ENCODE results near the gene SLC12A4. TPM values are rescaled to one million over a fixed set of nuclear protein-coding genes. Genes with fewer than 3 reads are reported as not detected.

The SLC12A4 gene
- total RNA-seq, 2 donors from 2014 or later = 32.9 to 84.4 TPM

- Mint-ChIP-seq H3K9me3 (no peaks in the 10 kb centered on the region), H3K4me1 (ENCODE audit: low read depth in 2 of 2) (peaks cover 8 to 16% of the 10 kb centered on the region in 2 donors), H3K27me3 (no peaks in the 10 kb centered on the region), H3K27ac (peak overlapping the region in 1 of 2 donors; percentile 19), H3K36me3 (no peaks in the 10 kb centered on the region), H3K4me3 (no peak overlapping the region)
- ATAC-seq (peak in 1 of 2 donors; percentile 28), DNase-seq (ENCODE audit: low spot score) (no peak)
Observed at GRCh38 chr16:67909056-67909742, 59.2 kb downstream of the SLC12A4 start.

- Mint-ChIP-seq H3K27ac (peak overlapping the region in 1 of 2 donors; percentile 21), H3K9me3 (no peaks in the 10 kb centered on the region), H3K36me3 (no peaks in the 10 kb centered on the region), H3K27me3 (no peaks in the 10 kb centered on the region), H3K4me3 (no peak overlapping the region), H3K4me1 (ENCODE audit: low read depth in 2 of 2) (peaks cover 8 to 16% of the 10 kb centered on the region in 2 donors)
- DNase-seq (ENCODE audit: low spot score) = no peak
- no peak for ATAC-seq
Observed at GRCh38 chr16:67907397-67908180, 60.8 kb downstream of the SLC12A4 start.

GRCh38 chr16:67902831-67903230, 65.6 kb downstream of the SLC12A4 start:
- no peak overlapping the region for H3K4me3 Mint-ChIP-seq
- H3K36me3 Mint-ChIP-seq = no peaks in the 10 kb centered on the region
- no peak for DNase-seq (ENCODE audit: low spot score)
- no peak overlapping the region for H3K27ac Mint-ChIP-seq
- no peaks in the 10 kb centered on the region for H3K9me3 Mint-ChIP-seq
- ATAC-seq = no peak
- H3K27me3 Mint-ChIP-seq = no peaks in the 10 kb centered on the region
- peaks cover 0 to 12% of the 10 kb centered on the region in 2 donors for H3K4me1 Mint-ChIP-seq (ENCODE audit: low read depth in 2 of 2)

GRCh38 chr16:67901734-67902133, 66.7 kb downstream of the SLC12A4 start:
- Mint-ChIP-seq H3K9me3 (no peaks in the 10 kb centered on the region), H3K4me3 (no peak overlapping the region), H3K27ac (no peak overlapping the region), H3K36me3 (no peaks in the 10 kb centered on the region), H3K27me3 (no peaks in the 10 kb centered on the region), H3K4me1 (ENCODE audit: low read depth in 2 of 2) (peaks cover 0 to 12% of the 10 kb centered on the region in 2 donors)
- DNase-seq (ENCODE audit: low spot score) (no peak), ATAC-seq (no peak)

- Mint-ChIP-seq H3K27me3 (no peaks in the 10 kb centered on the region), H3K36me3 (no peaks in the 10 kb centered on the region), H3K4me3 (no peak overlapping the region), H3K27ac (no peak overlapping the region), H3K4me1 (ENCODE audit: low read depth in 2 of 2) (peaks cover 18 to 24% of the 10 kb centered on the region in 2 donors), H3K9me3 (no peaks in the 10 kb centered on the region)
- no peak for DNase-seq (ENCODE audit: low spot score)
- no peak for ATAC-seq
Observed at GRCh38 chr16:67897231-67897630, 71.2 kb downstream of the SLC12A4 start.

GRCh38 chr16:67893743-67894399, 74.6 kb downstream of the SLC12A4 start:
- Mint-ChIP-seq H3K4me3 (peak overlapping the region; percentile 97), H3K27ac (peak overlapping the region; percentile 92 to 95), H3K27me3 (no peaks in the 10 kb centered on the region), H3K9me3 (no peaks in the 10 kb centered on the region), H3K36me3 (no peaks in the 10 kb centered on the region), H3K4me1 (ENCODE audit: low read depth in 2 of 2) (peaks cover 18 to 20% of the 10 kb centered on the region in 2 donors)
- ATAC-seq (no peak), DNase-seq (ENCODE audit: low spot score) (no peak)

Other genes with a start within 250 kb of the SLC12A4 start
- gene GFOD2, start 249.3 kb downstream of the SLC12A4 start, total RNA-seq = 10 to 100 TPM; 14.8 to 22.0 TPM
- gene RANBP10, start 162.1 kb downstream of the SLC12A4 start, total RNA-seq = 10 to 100 TPM; 28.0 to 31.0 TPM
- gene TSNAXIP1, start 161.7 kb downstream of the SLC12A4 start, total RNA-seq = 1 to 10 TPM in 1 of 2 donors, under 1 TPM in 1; 0.24 to 1.1 TPM
- gene THAP11, start 126.3 kb downstream of the SLC12A4 start, total RNA-seq = 10 to 100 TPM; 30.5 to 45.9 TPM
- gene NUTF2, start 121.7 kb downstream of the SLC12A4 start, total RNA-seq = 100 to 1,000 TPM; 114 to 124 TPM
- 10 to 100 TPM; 51.6 to 83.7 TPM for gene CENPT, start 120.9 kb downstream of the SLC12A4 start, total RNA-seq
- gene EDC4, start 95.6 kb downstream of the SLC12A4 start, total RNA-seq = 100 to 1,000 TPM; 100 to 151 TPM
- 1 to 10 TPM in 1 of 2 donors, not detected in 1; 1.2 TPM for gene NRN1L, start 83.8 kb downstream of the SLC12A4 start, total RNA-seq
- 10 to 100 TPM; 15.4 to 20.1 TPM for gene PSKH1, start 75.4 kb downstream of the SLC12A4 start, total RNA-seq
- 10 to 100 TPM in 1 of 2 donors, 1 to 10 TPM in 1; 8.4 to 15.6 TPM for gene CTRL, start 36.8 kb downstream of the SLC12A4 start, total RNA-seq
- gene PSMB10, start 31.8 kb downstream of the SLC12A4 start, total RNA-seq = 100 to 1,000 TPM; 259 to 316 TPM
- gene LCAT, start 24.5 kb downstream of the SLC12A4 start, total RNA-seq = 10 to 100 TPM; 11.4 to 44.7 TPM
- gene DPEP3, start 11.9 kb upstream of the SLC12A4 start, total RNA-seq = not detected
- 1 to 10 TPM; 2.2 to 2.3 TPM for gene DPEP2, start 30.8 kb upstream of the SLC12A4 start, total RNA-seq
- not detected for gene DPEP2NB, start 47.3 kb upstream of the SLC12A4 start, total RNA-seq
- gene DDX28, start 54.6 kb upstream of the SLC12A4 start, total RNA-seq = 10 to 100 TPM; 16.2 to 20.1 TPM
- gene DUS2, start 54.6 kb upstream of the SLC12A4 start, total RNA-seq = 10 to 100 TPM; 23.3 to 43.5 TPM
- 100 to 1,000 TPM in 1 of 2 donors, 10 to 100 TPM in 1; 91.9 to 131 TPM for gene NFATC3, start 116.7 kb upstream of the SLC12A4 start, total RNA-seq

Measured in natural killer cell treated with Interleukin-12 subunit alpha and Interleukin-12 subunit beta and Interleukin-15 and Interleukin-18, amount 100 ng/mL, for 72 hours (primary cell).